ENCODE data around the gene PUDP. TPM values are rescaled to one million over a fixed set of nuclear protein-coding genes. Genes with fewer than 3 reads are reported as not detected.

PUDP gene
- total and polyA plus RNA-seq, 2 experiments from 2014 or later: 22.6 to 32.8 TPM

DNA sequence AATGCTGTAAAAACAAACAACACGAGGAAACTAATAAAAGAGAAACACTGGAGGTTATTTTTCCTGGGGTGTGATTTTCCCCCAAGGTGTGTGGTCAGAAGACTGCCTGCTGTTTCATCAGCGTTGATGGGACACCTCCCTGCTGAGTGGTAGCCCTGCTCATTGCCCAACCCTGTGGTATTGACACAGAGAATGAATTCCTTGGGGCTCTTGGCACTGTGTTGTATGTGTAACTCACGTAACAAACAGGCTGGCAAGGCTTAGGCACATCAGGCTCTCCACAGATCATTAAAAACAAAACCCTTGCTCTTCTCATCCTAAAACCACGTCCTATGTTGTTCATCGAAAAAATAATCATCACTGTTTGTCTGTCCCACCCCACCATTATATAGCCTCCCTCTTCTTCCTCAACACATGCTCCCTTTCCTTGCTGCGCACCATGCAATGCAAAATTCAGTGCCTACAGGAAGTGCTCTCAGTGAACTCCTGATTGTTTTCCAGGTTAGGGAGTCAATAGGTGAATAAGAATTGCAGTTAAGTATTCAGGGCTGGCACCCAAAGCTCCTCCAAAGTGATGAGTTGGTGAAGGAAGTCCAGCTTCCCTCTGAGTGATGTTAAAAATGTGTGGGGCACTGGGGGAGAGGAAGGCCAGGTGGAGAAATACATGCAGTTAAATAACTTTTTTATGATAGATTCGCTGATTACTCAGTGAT lies 11.4 kb upstream of the PUDP start:
- Histone ChIP-seq H3K36me3 (replicated peaks; ENCODE audit: insufficient read depth, low read depth) (no peaks in the 10 kb centered on the region), H2AFZ (no peak overlapping the region), H3K4me1 (ENCODE audit: insufficient read depth) (no peaks in the 10 kb centered on the region), H3K27ac (no peak overlapping the region), H3K4me3 (no peak overlapping the region), H3K9me3 (ENCODE audit: low read depth) (no peaks in the 10 kb centered on the region), H3K79me2 (no peaks in the 10 kb centered on the region), H3K9me2 (replicated peaks; ENCODE audit: insufficient read depth) (no peaks in the 10 kb centered on the region), H3K27me3 (no peaks in the 10 kb centered on the region), H3K4me2 (no peak overlapping the region), H4K20me1 (ENCODE audit: insufficient read depth, poor library complexity, severe bottlenecking) (no peaks in the 10 kb centered on the region)
- DNase-seq (ENCODE audit: low spot score): no peak
- 58% methylated on average over 7 of the region's 7 CpGs for WGBS (ENCODE audit: low lambda C conversion rate, missing lambda C conversion rate)
- TF ChIP-seq, protein P1, sequence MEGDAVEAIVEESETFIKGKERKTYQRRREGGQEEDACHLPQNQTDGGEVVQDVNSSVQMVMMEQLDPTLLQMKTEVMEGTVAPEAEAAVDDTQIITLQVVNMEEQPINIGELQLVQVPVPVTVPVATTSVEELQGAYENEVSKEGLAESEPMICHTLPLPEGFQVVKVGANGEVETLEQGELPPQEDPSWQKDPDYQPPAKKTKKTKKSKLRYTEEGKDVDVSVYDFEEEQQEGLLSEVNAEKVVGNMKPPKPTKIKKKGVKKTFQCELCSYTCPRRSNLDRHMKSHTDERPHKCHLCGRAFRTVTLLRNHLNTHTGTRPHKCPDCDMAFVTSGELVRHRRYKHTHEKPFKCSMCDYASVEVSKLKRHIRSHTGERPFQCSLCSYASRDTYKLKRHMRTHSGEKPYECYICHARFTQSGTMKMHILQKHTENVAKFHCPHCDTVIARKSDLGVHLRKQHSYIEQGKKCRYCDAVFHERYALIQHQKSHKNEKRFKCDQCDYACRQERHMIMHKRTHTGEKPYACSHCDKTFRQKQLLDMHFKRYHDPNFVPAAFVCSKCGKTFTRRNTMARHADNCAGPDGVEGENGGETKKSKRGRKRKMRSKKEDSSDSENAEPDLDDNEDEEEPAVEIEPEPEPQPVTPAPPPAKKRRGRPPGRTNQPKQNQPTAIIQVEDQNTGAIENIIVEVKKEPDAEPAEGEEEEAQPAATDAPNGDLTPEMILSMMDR (IDR thresholded peaks at IDR 0.05; ENCODE audit: poor library complexity): no peak
- TF ChIP-seq EZH2phosphoT487 (IDR thresholded peaks at IDR 0.05; ENCODE audit: low read depth, severe bottlenecking, unreplicated experiment) (no peak), EZH2 (IDR thresholded peaks at IDR 0.05; ENCODE audit: borderline replicate concordance) (no peak)

DNA sequence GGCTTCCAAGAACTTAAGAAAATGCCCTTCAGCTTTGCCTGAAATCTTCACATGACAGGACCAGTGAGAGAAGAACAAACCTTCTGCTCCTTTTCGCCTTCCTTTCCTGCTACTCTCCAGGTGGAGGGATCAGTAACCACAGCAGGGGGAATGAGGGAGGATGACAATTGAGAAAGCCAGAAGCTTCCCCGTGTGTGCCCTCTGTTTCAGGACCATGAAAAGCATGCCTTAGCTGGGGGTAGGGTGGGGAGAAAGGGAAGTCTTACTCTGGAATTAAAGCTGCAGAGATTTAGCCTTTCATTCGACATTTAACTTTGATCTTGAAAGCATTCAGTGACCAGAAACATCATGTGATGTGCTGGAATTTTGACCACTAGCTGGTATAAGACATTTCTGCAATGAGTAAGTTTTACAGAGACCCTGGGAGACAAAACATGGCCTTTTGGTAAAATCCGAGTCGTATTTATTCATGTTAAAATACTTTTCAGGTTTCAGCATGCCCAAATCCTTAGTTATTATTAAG lies 10.6 kb upstream of the PUDP start:
- no peaks in the 10 kb centered on the region for H3K4me1 ChIP-seq (ENCODE audit: insufficient read depth)
- no peaks in the 10 kb centered on the region for H3K27me3 ChIP-seq
- H3K79me2 ChIP-seq: no peaks in the 10 kb centered on the region
- H3K4me2 ChIP-seq: no peak overlapping the region
- DNase-seq (ENCODE audit: low spot score): no peak
- H3K27ac ChIP-seq: no peak overlapping the region
- no peak for TF ChIP-seq EZH2 (IDR thresholded peaks at IDR 0.05; ENCODE audit: borderline replicate concordance)
- TF ChIP-seq EZH2phosphoT487 (IDR thresholded peaks at IDR 0.05; ENCODE audit: low read depth, severe bottlenecking, unreplicated experiment): no peak
- TF ChIP-seq, protein P1 (IDR thresholded peaks at IDR 0.05; ENCODE audit: poor library complexity): no peak
- H3K9me3 ChIP-seq (ENCODE audit: low read depth): no peaks in the 10 kb centered on the region
- H3K36me3 ChIP-seq (replicated peaks; ENCODE audit: insufficient read depth, low read depth): no peaks in the 10 kb centered on the region
- H3K9me2 ChIP-seq (replicated peaks; ENCODE audit: insufficient read depth): no peaks in the 10 kb centered on the region
- no peak overlapping the region for H2AFZ ChIP-seq
- WGBS (ENCODE audit: low lambda C conversion rate, missing lambda C conversion rate): 58% methylated on average over 5 of the region's 5 CpGs
- no peak overlapping the region for H3K4me3 ChIP-seq
- no peaks in the 10 kb centered on the region for H4K20me1 ChIP-seq (ENCODE audit: insufficient read depth, poor library complexity, severe bottlenecking)

DNA sequence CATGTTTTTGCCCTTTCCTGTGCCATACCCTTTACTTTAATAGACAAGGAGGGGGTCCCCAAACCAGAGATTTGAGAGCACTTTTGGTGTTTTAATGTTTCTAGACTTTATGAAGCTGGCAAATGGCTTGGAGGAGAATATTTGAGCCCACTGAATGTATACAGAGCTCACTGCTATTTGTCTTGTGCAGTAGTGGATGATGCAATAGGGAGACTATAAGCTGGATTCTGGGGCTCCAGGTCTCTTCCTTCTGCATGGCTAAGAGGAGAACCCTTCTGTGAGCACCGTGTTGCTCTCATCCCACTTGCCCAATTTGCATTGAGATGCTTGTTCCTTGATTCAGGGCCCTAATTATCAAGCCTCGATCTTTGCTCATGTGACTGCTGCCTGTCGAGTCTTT lies 8.9 kb upstream of the PUDP start:
- H2AFZ ChIP-seq: no peak overlapping the region
- no peaks in the 10 kb centered on the region for H3K4me1 ChIP-seq (ENCODE audit: insufficient read depth)
- no peaks in the 10 kb centered on the region for H4K20me1 ChIP-seq (ENCODE audit: insufficient read depth, poor library complexity, severe bottlenecking)
- no peak overlapping the region for H3K4me2 ChIP-seq
- TF ChIP-seq EZH2phosphoT487 (IDR thresholded peaks at IDR 0.05; ENCODE audit: low read depth, severe bottlenecking, unreplicated experiment): no peak
- TF ChIP-seq EZH2 (IDR thresholded peaks at IDR 0.05; ENCODE audit: borderline replicate concordance): no peak
- TF ChIP-seq, protein P1 (IDR thresholded peaks at IDR 0.05; ENCODE audit: poor library complexity): no peak
- no peaks in the 10 kb centered on the region for H3K9me2 ChIP-seq (replicated peaks; ENCODE audit: insufficient read depth)
- H3K4me3 ChIP-seq: no peak overlapping the region
- H3K9me3 ChIP-seq (ENCODE audit: low read depth): no peaks in the 10 kb centered on the region
- no peaks in the 10 kb centered on the region for H3K79me2 ChIP-seq
- H3K36me3 ChIP-seq (replicated peaks; ENCODE audit: insufficient read depth, low read depth): no peaks in the 10 kb centered on the region
- no peaks in the 10 kb centered on the region for H3K27me3 ChIP-seq
- no peak for DNase-seq (ENCODE audit: low spot score)
- 75% methylated on average over 3 of the region's 3 CpGs for WGBS (ENCODE audit: low lambda C conversion rate, missing lambda C conversion rate)
- H3K27ac ChIP-seq: no peak overlapping the region
